ENCODE measurements around the gene CCNK. TPM values are rescaled to one million over a fixed set of nuclear protein-coding genes. Genes with fewer than 3 reads are reported as not detected.

The CCNK gene
- total and polyA plus RNA-seq, 11 donors: 9.1 to 35.3 (median 29.3) TPM

GRCh38 chr14:99460793-99461192 is 20.4 kb upstream of the CCNK start:
- Histone ChIP-seq H3K36me3 (peaks cover 0 to 98% (median 82%) of the 10 kb centered on the region in 9 donors), H3K4me1 (no peaks in the 10 kb centered on the region), H3K27ac (no peak overlapping the region), H3K9me3 (no peaks in the 10 kb centered on the region), H3K27me3 (no peaks in the 10 kb centered on the region), H3K4me3 (no peak overlapping the region)
- 90 to 96% (median 94%) methylated on average over 3 of the region's 3 CpGs for WGBS, 4 donors
- DNase-seq (no peak), ATAC-seq (no peak)
- TF ChIP-seq, protein P1, sequence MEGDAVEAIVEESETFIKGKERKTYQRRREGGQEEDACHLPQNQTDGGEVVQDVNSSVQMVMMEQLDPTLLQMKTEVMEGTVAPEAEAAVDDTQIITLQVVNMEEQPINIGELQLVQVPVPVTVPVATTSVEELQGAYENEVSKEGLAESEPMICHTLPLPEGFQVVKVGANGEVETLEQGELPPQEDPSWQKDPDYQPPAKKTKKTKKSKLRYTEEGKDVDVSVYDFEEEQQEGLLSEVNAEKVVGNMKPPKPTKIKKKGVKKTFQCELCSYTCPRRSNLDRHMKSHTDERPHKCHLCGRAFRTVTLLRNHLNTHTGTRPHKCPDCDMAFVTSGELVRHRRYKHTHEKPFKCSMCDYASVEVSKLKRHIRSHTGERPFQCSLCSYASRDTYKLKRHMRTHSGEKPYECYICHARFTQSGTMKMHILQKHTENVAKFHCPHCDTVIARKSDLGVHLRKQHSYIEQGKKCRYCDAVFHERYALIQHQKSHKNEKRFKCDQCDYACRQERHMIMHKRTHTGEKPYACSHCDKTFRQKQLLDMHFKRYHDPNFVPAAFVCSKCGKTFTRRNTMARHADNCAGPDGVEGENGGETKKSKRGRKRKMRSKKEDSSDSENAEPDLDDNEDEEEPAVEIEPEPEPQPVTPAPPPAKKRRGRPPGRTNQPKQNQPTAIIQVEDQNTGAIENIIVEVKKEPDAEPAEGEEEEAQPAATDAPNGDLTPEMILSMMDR (IDR thresholded peaks at IDR 0.05): no peak
- TF ChIP-seq POLR2A (IDR thresholded peaks at IDR 0.05): no peak
- intact Hi-C loops (cut with DNase I): no loop called here

GRCh38 chr14:99461411-99462085 is 19.7 kb upstream of the CCNK start:
- DNase-seq: no peak
- H3K27ac ChIP-seq: no peak overlapping the region
- H3K9me3 ChIP-seq: no peaks in the 10 kb centered on the region
- no peak for TF ChIP-seq POLR2A (IDR thresholded peaks at IDR 0.05)
- TF ChIP-seq, protein P1 (IDR thresholded peaks at IDR 0.05): no peak
- no peaks in the 10 kb centered on the region for H3K27me3 ChIP-seq
- peaks cover 0 to 90% (median 74%) of the 10 kb centered on the region in 9 donors for H3K36me3 ChIP-seq
- no peak for ATAC-seq
- H3K4me1 ChIP-seq: no peaks in the 10 kb centered on the region
- no peak overlapping the region for H3K4me3 ChIP-seq
- 88 to 98% (median 96%) methylated on average over 5 of the region's 5 CpGs for WGBS, 4 donors
- intact Hi-C loops (cut with DNase I): no loop called here

GRCh38 chr14:99462210-99462609 is 19.0 kb upstream of the CCNK start:
- intact Hi-C loops (cut with DNase I): no loop called here
- no peak for TF ChIP-seq POLR2A (IDR thresholded peaks at IDR 0.05)
- TF ChIP-seq, protein P1 (IDR thresholded peaks at IDR 0.05): no peak
- Histone ChIP-seq H3K27me3 (no peaks in the 10 kb centered on the region), H3K4me3 (no peak overlapping the region), H3K4me1 (peaks cover 0 to 6% (median 4%) of the 10 kb centered on the region in 12 donors), H3K27ac (no peak overlapping the region), H3K36me3 (peaks cover 0 to 84% (median 68%) of the 10 kb centered on the region in 9 donors), H3K9me3 (no peaks in the 10 kb centered on the region)
- DNase-seq (no peak), ATAC-seq (no peak)
- 68 to 81% (median 71%) methylated on average over 6 of the region's 6 CpGs for WGBS, 4 donors

DNA sequence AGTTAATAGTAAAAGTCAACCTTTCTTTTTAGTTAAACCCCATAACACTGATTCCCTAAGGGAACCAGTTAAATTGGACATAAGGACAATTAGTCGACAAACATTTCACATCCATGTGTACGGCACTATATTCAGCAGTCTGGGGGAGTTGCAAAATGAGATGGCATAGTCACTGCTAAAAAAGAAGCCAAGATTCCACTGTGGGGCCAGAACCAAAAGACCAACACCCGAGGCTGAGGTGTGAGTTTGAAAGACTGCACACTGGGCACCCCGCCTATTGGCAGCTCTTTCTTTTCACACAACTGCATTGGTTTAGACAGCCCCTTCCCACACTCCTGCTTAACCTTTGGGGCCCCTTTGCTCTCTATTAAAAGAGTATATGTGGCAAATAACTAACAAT is 17.2 kb upstream of the CCNK start:
- WGBS, 4 donors: 79 to 86% (median 83%) methylated on average over 4 of the region's 4 CpGs
- DNase-seq: no peak
- no peak for ATAC-seq
- Histone ChIP-seq H3K27me3 (no peaks in the 10 kb centered on the region), H3K4me3 (no peak overlapping the region), H3K9me3 (no peaks in the 10 kb centered on the region), H3K27ac (no peak overlapping the region), H3K4me1 (peaks cover 0 to 23% (median 17%) of the 10 kb centered on the region in 12 donors), H3K36me3 (peaks cover 0 to 66% (median 53%) of the 10 kb centered on the region in 9 donors)
- TF ChIP-seq POLR2A (IDR thresholded peaks at IDR 0.05): no peak
- TF ChIP-seq, protein P1 (IDR thresholded peaks at IDR 0.05): no peak
- intact Hi-C loops (cut with DNase I): no loop called here
